GM19238 (cell line): Measurements from ENCODE around the gene DIPK1A.

ENCODE experiments used
- DNase-seq: peaks from one replicate; pipeline ENCODE4 v3.0.0; 2011; ENCODE audit warnings: low spot score; ENCODE audit not compliant: insufficient read length

Gene DIPK1A

DNA sequence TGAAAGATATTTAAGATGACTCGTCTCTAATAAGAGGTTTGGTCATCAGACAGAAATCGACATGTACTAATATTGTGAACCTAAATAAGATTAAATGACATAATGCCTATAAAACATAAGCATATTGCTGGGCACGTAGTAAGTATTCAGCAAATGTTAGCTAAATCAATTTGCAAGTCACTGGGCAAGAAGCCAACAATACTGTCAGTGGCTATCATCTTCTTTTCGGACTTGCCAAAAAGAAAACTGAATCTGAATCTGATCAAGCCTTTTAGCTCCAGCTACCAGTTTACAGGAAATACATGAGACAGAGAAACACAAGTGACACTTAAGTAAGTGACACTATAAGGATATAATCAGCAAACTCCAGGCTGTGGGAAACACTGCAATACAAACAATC is 83.5 kb downstream of the DIPK1A start:
- no peak for DNase-seq

DNA sequence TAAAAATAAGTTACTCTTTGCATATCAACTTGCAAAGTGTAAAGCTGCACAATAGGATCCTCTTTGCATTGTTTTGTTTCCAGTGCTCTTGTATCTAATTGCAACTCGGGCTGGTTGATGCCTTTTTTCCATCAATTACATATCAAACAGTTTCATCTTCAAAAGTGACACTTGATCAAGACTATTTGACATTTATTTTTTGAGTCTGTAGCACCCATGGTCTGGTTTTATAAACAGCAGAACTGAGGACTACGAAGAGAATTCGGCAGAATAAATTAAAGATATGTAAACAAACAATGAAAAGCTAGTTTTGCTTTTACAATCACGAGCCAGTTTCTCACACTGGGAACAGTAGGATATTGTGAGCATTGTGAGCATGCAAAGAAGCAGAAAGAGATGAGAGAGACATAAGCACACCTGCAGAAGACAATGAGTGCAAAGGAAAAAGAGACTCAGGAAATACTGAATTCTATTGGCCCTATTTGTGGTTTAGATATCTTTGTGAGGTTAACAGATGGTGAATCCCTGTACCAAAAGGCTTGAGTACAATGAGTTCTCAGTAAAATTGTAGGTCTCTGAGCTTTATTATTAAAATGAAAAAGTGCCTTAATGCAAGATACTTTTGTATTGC is 84.1 kb downstream of the DIPK1A start:
- DNase-seq = no peak

DNA sequence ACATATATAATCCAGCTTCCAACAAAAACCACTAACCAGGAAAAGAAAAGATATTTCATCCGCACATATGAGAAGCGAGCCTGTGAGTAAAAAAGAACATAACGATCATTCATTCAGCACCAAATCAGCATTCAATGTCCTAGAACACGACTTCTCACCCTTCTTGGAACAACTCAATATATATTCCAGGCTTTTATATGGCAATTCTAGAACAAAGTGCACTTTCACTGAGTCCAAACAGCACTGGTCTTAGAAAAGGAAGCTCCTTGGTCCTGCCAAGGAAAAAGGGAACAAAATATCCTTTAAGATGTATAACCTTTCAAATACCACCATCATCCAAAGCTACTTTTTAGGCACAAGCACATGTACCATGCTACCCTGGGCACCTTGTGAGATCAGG is 84.9 kb downstream of the DIPK1A start:
- DNase-seq = no peak

DNA sequence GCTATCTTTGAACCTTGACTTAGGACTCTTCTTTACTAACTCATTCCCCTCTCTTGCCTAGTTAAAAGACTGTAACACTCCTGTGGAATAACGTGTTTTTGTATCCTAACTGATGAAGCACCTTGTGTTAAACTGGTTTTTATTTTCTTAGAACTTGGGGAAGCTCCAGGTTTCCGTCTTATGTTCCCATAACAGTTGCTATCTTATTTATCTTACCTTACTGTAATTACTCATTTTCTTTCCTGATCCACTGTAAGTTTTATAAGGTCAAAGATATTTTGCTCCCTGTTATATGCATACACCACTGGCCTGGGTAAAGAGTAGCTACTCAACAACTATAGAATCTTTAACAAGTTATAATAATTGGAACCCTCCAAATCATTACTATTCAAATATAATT is 86.3 kb downstream of the DIPK1A start:
- no peak for DNase-seq

DNA sequence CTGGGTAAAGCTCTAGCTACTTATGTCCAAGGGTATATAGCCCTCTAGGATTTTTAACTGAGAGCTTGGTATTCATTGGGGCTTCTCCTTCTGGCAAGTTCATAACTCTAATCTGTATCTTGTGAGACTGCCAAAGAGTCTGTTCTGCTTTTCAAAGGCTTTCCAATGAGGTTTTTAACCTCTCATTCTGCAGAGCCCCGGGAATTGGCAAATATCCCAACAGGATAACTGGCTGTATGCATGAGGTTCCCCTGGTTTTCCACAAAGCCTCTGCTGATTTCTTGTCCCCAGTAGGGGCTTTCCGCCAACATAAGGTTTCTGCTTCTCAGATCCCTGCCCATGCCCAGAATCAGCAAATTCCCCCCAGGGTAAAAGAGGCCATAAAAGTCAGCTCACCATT is 88.5 kb downstream of the DIPK1A start:
- no peak for DNase-seq

DNA sequence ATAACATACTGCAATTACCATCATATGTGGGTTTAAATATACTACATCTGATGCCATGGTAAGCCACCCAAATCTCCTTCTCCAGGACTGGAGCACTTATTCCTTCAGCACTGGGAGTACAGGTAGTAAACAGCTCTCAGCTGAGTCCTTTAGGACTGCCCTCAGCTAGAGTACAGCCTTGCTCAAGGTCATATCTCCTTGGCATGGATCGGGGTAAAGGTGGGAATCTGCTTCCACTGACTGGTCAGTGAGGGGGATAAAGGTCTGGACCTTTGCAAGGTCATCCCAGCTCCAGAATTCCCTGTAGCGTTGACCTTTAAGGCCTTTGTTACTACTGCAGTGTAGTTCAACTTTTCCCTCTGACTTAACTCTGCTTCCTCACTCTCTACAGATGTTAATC is 90.7 kb downstream of the DIPK1A start:
- no peak for DNase-seq

DNA sequence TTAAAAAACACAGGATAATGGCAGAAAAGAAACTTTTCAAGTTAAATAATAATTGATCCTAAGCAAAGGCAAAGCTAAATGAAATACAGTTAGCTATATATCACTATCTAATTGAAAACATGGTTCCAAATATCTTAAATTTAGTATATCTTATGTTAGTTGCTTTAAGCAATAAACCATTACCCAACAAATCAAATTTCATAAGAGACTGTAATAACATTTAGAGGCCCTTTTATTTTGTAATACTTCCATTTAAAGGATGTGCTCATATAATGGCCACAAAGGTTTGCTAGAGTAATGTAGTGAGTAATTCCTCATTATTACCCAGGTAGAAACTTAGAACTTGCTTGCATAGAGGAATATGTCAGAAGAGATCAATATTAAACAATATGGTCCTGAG is 97.1 kb downstream of the DIPK1A start:
- no peak for DNase-seq

DNA sequence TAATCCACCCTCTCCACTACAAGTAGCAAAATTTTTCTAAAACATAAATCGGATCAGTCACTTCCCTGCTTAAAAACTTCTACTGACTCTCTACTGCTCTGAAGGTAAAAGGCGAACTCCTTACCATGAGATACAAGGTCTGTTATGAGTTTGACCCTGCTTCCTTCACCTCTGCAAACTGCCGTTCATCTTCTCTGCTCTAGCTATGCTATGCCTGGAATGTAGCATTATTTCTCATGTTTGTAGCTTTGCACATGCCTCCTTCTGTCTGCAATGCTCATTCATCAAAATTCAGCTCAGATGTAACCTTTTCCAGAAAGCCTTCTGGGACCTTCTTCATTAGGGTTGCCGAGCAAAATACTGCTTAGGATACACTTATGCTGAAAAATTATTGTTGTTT is 98.7 kb downstream of the DIPK1A start:
- no peak for DNase-seq

DNA sequence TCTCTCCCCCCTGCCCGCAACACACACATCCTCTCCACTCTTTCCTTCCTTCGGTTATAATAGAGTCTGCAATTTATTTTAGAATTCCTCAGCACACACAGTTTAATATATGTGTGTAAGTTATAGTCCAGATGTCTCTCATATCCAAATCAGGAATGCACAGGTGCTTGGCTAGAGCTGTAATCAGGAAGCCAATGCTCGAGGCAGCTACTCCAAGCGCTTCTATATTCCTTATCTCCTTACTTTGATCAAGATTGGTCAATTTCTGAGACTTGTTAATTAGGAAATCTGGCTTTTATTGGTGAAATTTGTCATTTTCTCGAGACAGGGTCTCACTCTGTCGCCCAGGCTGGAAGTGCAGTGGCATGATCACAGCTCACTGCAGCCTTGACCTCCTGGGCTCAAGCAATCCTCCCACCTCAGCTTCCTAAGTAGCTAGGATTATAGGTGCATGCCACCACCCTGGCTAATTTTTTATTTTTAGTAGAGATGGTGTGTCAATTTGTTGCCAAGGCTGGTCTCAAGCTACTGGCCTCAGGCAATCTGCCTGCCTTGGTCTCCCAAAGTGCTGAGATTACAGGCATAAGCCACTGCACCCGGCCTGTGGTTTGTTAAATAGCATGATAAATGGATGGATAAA is 101.7 kb downstream of the DIPK1A start:
- no peak for DNase-seq

DNA sequence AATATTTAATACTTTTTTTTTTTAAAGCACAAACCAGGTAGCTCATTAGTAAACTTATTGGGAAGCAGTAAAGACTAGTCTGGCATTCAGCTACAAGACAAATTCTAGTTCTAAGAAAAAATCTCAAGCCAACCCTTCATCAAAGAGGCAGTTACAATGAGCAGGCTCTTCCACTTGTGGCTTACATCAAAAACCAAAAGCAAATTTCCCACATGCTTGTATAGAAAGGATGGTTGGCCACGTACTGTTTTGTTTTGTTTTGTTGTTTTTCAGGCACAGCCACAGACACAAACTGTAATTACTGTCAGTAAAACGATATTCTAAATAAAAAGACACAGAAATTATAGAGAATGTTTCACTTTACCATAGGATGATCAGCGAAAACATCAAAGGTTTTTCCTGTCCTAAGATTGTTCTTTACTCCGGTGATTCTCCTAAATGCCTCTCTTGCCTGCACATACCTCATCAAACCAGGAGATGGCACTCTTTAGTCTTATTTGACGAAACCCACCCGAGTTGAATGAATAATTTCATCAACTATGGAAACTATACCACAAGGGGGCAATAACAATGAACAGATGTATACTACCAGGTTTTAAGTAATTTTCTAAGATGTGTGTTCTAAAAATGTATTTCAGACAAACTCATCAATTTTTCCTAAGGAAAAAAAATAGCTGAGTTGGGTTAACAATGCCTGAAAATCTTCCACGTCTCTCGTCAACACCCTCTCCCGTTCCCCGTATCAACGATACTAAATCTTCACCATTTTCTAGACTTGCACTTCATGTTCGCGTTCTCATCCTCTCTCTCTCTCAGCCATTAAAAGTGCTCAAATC is 102.5 kb downstream of the DIPK1A start:
- peak; percentile 19 for DNase-seq

DNA sequence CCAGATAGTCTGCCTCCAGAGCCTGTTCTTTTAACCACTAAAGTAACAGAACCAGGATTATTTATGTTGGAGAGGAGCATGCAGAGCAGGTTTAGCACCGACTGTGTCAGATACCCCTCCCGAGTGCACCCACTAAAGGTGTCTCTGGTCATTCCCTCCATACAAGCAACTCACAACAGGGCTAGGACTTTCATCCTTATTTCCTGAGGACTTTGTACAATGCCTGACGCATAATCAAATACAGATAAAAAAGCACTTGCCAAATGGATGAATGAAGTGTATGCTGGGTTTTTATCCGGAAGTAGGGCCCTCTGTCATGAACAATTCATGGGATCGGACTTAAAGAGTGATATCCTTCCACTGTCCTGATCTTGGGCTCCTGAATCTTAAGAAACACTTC is 103.4 kb downstream of the DIPK1A start:
- no peak for DNase-seq

DNA sequence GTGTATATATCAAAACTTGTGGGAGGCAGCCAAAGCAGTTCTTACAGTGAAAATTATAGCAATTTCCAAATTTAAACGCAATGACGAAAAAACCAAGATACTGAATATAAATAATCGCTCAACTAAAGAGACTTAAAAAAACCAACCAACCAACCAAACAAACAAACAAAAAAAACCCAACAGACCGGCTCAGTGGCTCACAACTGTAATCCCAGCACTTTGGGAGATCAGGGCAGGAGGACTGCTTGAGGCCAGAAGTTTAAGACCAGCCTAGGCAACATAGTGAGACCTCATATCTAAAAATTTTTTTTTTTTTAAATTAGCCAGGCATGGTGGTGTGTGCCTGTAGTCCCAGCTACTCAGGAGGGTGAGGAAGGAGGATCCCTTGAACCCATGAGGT is 106.0 kb downstream of the DIPK1A start:
- DNase-seq = no peak

DNA sequence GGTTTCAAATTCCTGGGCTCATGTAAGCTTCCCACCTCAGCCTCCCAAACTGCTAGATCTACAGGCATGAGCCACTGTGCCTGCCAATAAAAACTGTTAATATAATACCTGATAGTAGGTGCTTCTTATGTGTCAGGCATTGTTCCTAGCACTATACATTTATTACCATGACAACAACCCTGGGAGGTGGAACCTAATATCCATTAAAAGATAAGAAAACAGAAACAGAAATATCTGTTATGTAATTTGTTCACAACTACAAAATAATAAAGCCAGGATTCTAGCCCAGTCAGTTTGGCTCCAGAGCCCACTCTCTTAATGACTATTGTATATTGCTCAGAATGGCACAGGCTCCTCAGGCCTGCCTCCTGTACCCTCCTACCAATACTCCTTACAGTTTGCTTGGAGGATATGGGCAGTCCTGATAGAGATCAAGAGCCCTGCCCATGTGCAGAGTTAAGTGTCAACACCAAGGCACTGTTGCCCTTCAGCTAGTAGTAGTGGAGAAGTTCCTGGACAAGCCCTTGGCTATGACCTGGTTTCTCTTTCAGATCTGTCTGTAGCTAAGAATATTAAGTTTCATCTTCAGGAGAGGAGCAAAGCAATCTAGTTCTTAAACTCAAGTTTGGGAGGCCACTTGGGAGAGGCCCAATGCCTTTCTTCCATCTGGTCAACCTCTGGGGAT is 107.0 kb downstream of the DIPK1A start:
- DNase-seq = no peak

DNA sequence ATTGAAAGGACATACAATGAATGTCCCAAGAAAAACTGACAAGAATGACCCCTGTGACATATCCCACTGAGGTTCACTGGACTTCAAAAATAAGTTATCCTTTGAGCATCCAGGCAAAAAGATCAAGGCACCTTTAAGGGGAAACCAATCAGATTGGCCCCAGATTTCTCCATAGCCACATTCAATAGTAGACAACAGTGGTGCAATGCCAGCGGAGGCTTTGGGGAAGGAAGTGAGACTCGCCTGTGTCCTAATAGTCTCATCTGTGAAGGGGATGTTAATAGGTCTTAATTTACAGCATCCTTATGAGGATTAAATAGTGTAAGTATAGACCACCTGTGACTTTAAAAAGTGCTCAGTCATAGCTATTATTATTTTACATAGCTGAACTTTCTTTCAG is 108.0 kb downstream of the DIPK1A start:
- no peak for DNase-seq

DNA sequence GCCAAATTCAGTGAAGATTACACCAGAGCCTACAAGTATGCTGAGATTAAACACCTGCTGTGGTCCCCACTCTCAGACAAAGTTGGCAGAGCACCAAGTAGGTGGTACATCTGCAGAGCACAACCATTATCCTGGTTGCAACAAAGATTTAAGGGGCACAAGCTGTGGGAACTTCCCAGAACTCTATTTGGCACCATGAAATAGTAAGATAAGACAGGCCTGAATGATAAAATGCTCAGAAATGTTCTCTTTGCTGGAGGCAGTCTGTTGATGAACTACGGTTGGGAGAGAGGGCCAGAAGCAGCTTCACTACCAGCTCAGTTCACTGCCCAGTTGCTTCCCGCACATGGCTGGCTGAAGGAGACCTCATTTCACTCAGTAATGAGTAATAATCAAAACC is 109.5 kb downstream of the DIPK1A start:
- no peak for DNase-seq

DNA sequence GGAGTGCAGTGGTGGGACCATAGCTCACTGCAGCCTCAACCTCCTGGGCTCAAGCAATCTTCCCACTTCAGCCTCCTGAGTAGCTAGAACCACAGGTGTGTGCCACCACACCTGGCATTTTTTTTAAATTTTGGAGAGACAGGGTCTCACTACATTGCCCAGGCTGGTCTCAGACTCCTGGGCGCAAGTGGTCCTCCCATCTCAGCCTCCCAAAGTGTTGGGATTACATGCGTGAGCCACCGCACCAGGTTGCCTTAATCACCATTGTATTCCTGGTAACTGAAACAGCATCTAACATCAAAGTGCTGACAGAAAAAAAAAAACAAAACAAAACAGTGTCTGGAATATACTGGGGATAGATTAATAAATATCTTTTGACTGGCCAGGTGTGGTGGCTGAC is 111.2 kb downstream of the DIPK1A start:
- DNase-seq = no peak

DNA sequence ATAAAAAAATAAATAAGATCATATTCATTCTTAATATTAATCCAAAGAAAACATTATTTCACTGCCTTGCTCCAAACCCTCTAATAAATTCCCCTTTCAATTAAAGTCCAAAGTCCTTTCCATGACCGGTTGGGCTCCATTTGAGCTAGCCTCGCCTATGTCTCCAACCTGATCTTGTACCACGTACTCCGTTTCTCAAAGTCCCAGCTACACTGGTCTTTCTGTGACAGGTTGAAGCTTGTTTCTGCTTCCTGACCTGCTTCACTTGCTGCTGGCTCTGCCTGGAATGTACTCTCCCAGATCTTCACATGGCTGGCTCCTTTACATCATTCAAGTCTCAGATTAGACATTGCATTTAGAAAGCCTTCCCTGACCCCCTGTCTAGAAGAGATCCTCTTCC is 113.1 kb downstream of the DIPK1A start:
- no peak for DNase-seq

DNA sequence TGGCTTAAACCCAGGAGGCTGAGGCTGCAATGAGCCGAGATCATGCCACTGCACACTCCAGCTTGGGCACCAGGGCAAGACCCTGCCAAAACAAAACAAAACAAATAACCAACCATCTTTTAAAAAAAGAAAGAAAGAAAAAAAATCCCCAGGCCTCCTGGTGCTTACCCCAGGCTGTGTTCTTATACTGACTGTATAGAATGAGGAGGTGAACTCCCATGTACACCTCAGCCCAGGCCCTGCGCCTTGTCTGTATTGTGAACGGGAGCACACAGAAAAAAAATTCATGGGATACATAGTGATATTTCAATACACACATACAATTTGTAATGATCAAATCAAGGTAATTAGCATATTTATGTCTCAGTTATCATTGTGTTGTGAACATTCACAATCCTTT is 115.4 kb downstream of the DIPK1A start:
- no peak for DNase-seq

DNA sequence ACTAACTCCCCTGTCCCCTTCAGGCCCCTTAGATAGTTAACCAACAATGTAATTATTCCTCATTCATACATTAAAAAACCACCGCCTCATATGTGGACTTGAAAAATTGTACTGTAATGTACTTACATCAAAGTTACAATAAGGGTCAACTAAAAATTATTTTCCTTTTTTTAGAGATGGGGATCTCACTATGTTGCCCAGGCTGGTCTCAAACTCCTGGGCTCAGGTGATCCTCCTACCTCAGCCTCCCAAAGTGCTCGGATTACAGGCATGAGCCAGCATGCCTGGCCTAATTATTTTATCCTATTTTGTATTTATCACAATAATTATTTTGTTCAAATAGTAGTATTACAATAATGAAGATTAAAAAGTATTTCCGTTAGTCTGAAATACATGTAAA is 116.8 kb downstream of the DIPK1A start:
- no peak for DNase-seq

DNA sequence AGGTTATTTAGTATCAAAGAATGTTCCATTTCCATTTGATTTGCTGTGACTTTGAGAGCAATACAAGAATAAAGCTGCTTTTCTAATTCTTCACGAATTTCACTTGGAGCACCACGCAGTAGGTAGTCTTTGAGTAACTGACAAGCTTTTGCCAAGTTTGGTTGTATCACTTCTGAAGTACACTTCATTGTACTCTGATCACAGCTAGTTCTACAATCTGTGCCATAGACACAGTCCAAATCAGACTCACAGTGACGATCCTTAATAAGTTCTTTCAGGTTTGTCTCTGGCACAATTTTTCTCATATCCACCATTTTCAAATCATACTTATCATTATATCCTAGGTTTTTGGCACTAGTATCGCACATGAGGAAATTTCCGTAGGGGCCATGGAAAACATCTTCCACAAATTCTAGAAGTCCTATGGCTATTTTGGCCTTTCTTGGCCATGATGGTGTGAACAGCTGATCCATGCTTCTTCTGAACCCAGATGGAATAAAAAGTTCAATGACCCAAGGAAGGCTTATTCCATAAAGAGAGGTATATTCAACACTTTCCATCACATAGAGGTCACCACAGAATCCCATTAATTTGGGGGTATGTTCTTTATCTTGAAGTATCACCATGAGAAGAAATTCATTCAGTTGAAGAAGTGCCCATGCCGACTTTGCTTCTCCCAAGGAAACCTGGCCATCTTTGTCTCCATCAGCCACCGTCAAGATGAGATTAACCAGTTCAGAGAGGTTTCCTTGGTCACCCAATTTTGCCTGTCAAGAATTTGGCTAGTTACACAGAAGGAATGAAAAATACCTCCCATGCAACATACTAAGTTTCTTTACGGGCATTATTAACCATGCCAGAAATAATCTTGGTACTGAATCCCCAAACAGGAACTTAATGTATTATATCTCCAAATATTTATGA is 117.6 kb downstream of the DIPK1A start:
- DNase-seq = no peak

DNA sequence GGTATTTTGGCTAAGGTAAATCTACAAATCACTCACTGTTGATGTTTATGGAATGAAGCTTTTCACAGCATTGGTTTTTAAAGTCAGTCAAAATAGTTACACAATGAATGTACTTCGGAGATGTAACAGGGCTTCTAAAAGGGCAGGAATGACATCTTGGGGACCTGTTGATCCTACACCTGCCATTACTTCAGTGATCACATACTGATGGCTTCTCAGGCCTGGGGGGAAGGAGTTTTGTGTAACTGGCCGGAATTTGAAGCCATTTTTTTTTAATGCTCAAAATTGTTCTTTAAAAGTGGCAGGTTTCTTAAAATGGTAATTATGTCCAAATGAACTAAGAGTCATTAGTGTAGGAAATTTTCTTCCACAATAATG is 118.2 kb downstream of the DIPK1A start:
- no peak for DNase-seq
